ENCODE measurements around the gene KRIT1.
A peak's percentile ranks its signal among the peaks of the same experiment; 100 is the strongest.
"Not testable (repeated sequence)": the region's sequence is repeated elsewhere in the genome, so short reads cannot be mapped to it uniquely, and the experiment has no call there.

Gene KRIT1

GRCh38 chr7:92245487-92246359 is at the start of gene KRIT1, which contains the start of gene ANKIB1:
KRIT1 (minus strand) TSS chr7:92245914; CDS start chr7:92242135, 3,779 bp downstream.
ANKIB1 (plus strand) TSS chr7:92245974; CDS start chr7:92294979, 49,005 bp downstream.
- peak; percentile 51 to 54 for DNase-seq (ENCODE audit: low read depth in 2 of 2)

GRCh38 chr7:92295391-92295790 is 49.7 kb upstream of the KRIT1 start:
- DNase-seq (ENCODE audit: low read depth in 2 of 2), result no peak

GRCh38 chr7:92293896-92294590 is 48.3 kb upstream of the KRIT1 start:
- DNase-seq (ENCODE audit: low read depth in 2 of 2), result no peak

GRCh38 chr7:92292981-92293380 is 47.3 kb upstream of the KRIT1 start:
- no peak for DNase-seq (ENCODE audit: low read depth in 2 of 2)

- DNase-seq (ENCODE audit: low read depth in 2 of 2), result no peak
These were observed 43.6 kb upstream of the KRIT1 start for GRCh38 chr7:92289321-92289720.

- no peak for DNase-seq (ENCODE audit: low read depth in 2 of 2)
These were observed 37.2 kb upstream of the KRIT1 start for GRCh38 chr7:92282930-92283329.

GRCh38 chr7:92282221-92282814 is 36.6 kb upstream of the KRIT1 start:
- no peak for DNase-seq (ENCODE audit: low read depth in 2 of 2)

- no peak for DNase-seq (ENCODE audit: low read depth in 2 of 2)
These were observed 35.3 kb upstream of the KRIT1 start for GRCh38 chr7:92281031-92281430.

GRCh38 chr7:92279396-92280031 is 33.8 kb upstream of the KRIT1 start:
- no peak for DNase-seq (ENCODE audit: low read depth in 2 of 2)

GRCh38 chr7:92276460-92276864 is 30.7 kb upstream of the KRIT1 start:
- DNase-seq (ENCODE audit: low read depth in 2 of 2), result no peak

- DNase-seq (ENCODE audit: low read depth in 2 of 2), result no peak
These were observed 29.6 kb upstream of the KRIT1 start for GRCh38 chr7:92275327-92275726.

- no peak for DNase-seq (ENCODE audit: low read depth in 2 of 2)
These were observed 23.2 kb upstream of the KRIT1 start for GRCh38 chr7:92268921-92269320.

GRCh38 chr7:92266415-92267241 is 20.9 kb upstream of the KRIT1 start:
- no peak for DNase-seq (ENCODE audit: low read depth in 2 of 2)

- no peak for DNase-seq (ENCODE audit: low read depth in 2 of 2)
These were observed 14.6 kb upstream of the KRIT1 start for GRCh38 chr7:92260248-92260781.

GRCh38 chr7:92259610-92260247 is 14.0 kb upstream of the KRIT1 start:
- no peak for DNase-seq (ENCODE audit: low read depth in 2 of 2)

- DNase-seq (ENCODE audit: low read depth in 2 of 2), result no peak
These were observed 13.3 kb upstream of the KRIT1 start for GRCh38 chr7:92259062-92259461.

- peak; percentile 71 to 73 for DNase-seq (ENCODE audit: low read depth in 2 of 2)
These were observed 9.6 kb upstream of the KRIT1 start for GRCh38 chr7:92255308-92255707.

- not testable (repeated sequence) for DNase-seq (ENCODE audit: low read depth in 2 of 2)
These were observed 9.1 kb upstream of the KRIT1 start for GRCh38 chr7:92254800-92255199.

GRCh38 chr7:92253251-92253650 is 7.5 kb upstream of the KRIT1 start:
- DNase-seq (ENCODE audit: low read depth in 2 of 2), result no peak

GRCh38 chr7:92251181-92251580 is 5.5 kb upstream of the KRIT1 start:
- no peak for DNase-seq (ENCODE audit: low read depth in 2 of 2)

Data from fibroblast of skin of left quadriceps (primary cell).